HL-60 (cell line): ENCODE measurements around the gene SLC5A5.

Experiments used
- DNase-seq, 2 experiments: peaks; one replicate each; pipeline ENCODE4 v3.0.0-alpha.2; 2010 to 2020; ENCODE audit warnings: low read depth in 1 of 2, low spot score in 1 of 2
- H3K27ac ChIP-seq: fragments of 250-450 bp; sonication (Bioruptor Pico); replicated peaks from 2 replicates; pipeline ENCODE4 v1.5.1; 2020; ENCODE audit warnings: mild to moderate bottlenecking, moderate library complexity
- H3K27me3 ChIP-seq: fragments of 250-450 bp; sonication (Bioruptor Pico); 2 replicates; pipeline ENCODE4 v1.5.1; 2021; ENCODE audit warnings: mild to moderate bottlenecking, moderate library complexity; ENCODE audit not compliant: insufficient read depth, poor library complexity, severe bottlenecking
- H3K4me3 ChIP-seq: replicated peaks from 2 replicates; pipeline ENCODE4 v1.5.1; 2011; ENCODE audit warnings: mild to moderate bottlenecking, control low read depth, low read length; ENCODE audit not compliant: insufficient read depth
- CTCF ChIP-seq: IDR thresholded peaks from one replicate; pipeline ENCODE4 v1.5.1; 2011; ENCODE audit warnings: low read length, control low read depth, inconsistent platforms; ENCODE audit not compliant: insufficient read depth
- GABPA ChIP-seq: IDR thresholded peaks from 2 replicates; pipeline ENCODE4 v1.6.1; 2012; ENCODE audit warnings: low read depth
- POLR2AphosphoS5 ChIP-seq: IDR thresholded peaks from 2 replicates; pipeline ENCODE4 v1.6.1; 2012; ENCODE audit warnings: low read depth
- REST ChIP-seq: IDR thresholded peaks from 2 replicates; pipeline ENCODE4 v1.6.1; 2012; ENCODE audit warnings: low read depth; ENCODE audit not compliant: insufficient replicate concordance
- SPI1 ChIP-seq: IDR thresholded peaks from 2 replicates; pipeline ENCODE4 v1.6.1; 2012; ENCODE audit warnings: low read depth, mild to moderate bottlenecking, borderline replicate concordance

SLC5A5 gene

GRCh38 chr19:17863520-17864182, 8.1 kb upstream of the SLC5A5 start:
- DNase-seq = no peak
- Histone ChIP-seq H3K4me3 (no peak overlapping the region), H3K27ac (no peak overlapping the region), H3K27me3 (no peaks in the 10 kb centered on the region)
- TF ChIP-seq GABPA = no peak
- TF ChIP-seq REST = no peak
- TF ChIP-seq POLR2AphosphoS5 = no peak
- TF ChIP-seq SPI1 = no peak
- no peak for TF ChIP-seq CTCF

GRCh38 chr19:17865364-17866311, 6.1 kb upstream of the SLC5A5 start:
- TF ChIP-seq REST = no peak
- TF ChIP-seq SPI1 = no peak
- no peak for TF ChIP-seq GABPA
- peak; percentile 88 for TF ChIP-seq POLR2AphosphoS5
- no peak for TF ChIP-seq CTCF
- no peaks in the 10 kb centered on the region for H3K27me3 ChIP-seq
- no peak for DNase-seq
- H3K27ac ChIP-seq = no peak overlapping the region
- no peak overlapping the region for H3K4me3 ChIP-seq

GRCh38 chr19:17866312-17866963, 5.3 kb upstream of the SLC5A5 start:
- H3K4me3 ChIP-seq = no peak overlapping the region
- peaks cover 3% of the 10 kb centered on the region for H3K27me3 ChIP-seq
- TF ChIP-seq SPI1 = no peak
- no peak for DNase-seq
- H3K27ac ChIP-seq = no peak overlapping the region

GRCh38 chr19:17866964-17867486, 4.7 kb upstream of the SLC5A5 start:
- TF ChIP-seq SPI1 (no peak), CTCF (no peak), POLR2AphosphoS5 (no peak), REST (no peak), GABPA (no peak)
- no peak for DNase-seq
- Histone ChIP-seq H3K4me3 (no peak overlapping the region), H3K27me3 (peaks cover 5% of the 10 kb centered on the region), H3K27ac (no peak overlapping the region)
